T-cell (primary cell): ENCODE data around the gene THY1. TPM values are rescaled to one million over a fixed set of nuclear protein-coding genes. Genes with fewer than 3 reads are reported as not detected.
"Not testable (repeated sequence)": the region's sequence is repeated elsewhere in the genome, so short reads cannot be mapped to it uniquely, and the experiment has no call there.

Source experiments
- ATAC-seq, 4 experiments: fragments of 200-7000 bp in 3 of 4; fragments of 150-1000 bp in 1 of 4; cut with Tn5 transposase; replicated peaks in 1 of 4; 1 replicate in 3 of 4; 2 replicates in 1 of 4; pipeline ENCODE4 v1.10.0; 2021; ENCODE audit warnings: moderate library complexity in 3 of 4, mild to moderate bottlenecking in 2 of 4, moderate number of reproducible peaks in 1 of 4
- CTCF ChIA-PET, 2 donors: fragments of 300-600 bp; sonication (Branson Sonifier 250); formaldehyde crosslinking; loops; one replicate each; lab custom pipeline; 2022; ENCODE audit warnings: antibody characterized with exemption in 2 of 2; lab: Charles Lee
- POLR2A ChIA-PET, 2 donors: fragments of 300-600 bp; sonication (Branson Sonifier 250); formaldehyde crosslinking; loops; one replicate each; lab custom pipeline; 2022; ENCODE audit warnings: antibody characterized with exemption in 2 of 2; lab: Charles Lee
- DNase-seq, 35 experiments: peaks; one replicate each; pipeline versions ENCODE4 v3.0.0 to v3.0.0-alpha.2; 2013 to 2023
- H3K27ac ChIP-seq: one replicate; pipeline ENCODE4 v1.5.1; 2013; ENCODE audit warnings: low read length
- H3K27me3 ChIP-seq, 2 experiments: replicated peaks in 1 of 2; 1 replicate in 1 of 2; 2 replicates in 1 of 2; pipeline versions ENCODE4 v1.6.1 to v1.7.0; 2013; ENCODE audit warnings: low read length in 1 of 2, mixed read lengths in 1 of 2; ENCODE audit not compliant: control insufficient read depth in 2 of 2, insufficient read depth in 2 of 2; ENCODE audit errors: extremely low read depth in 1 of 2
- H3K36me3 ChIP-seq, 2 donors: 1 replicate in 1 of 2; 2 replicates in 1 of 2; pipeline versions ENCODE4 v1.6.1 to v1.7.0; 2013; ENCODE audit warnings: low read length in 1 of 2; ENCODE audit not compliant: control insufficient read depth in 2 of 2, insufficient read depth in 1 of 2; ENCODE audit errors: extremely low read depth in 1 of 2
- H3K4me1 ChIP-seq, 2 experiments: 1 replicate in 1 of 2; 2 replicates in 1 of 2; pipeline versions ENCODE4 v1.6.1 to v1.7.0; 2013; ENCODE audit warnings: low read length in 2 of 2, mixed read lengths in 1 of 2; ENCODE audit not compliant: insufficient read depth in 2 of 2, control insufficient read depth in 1 of 2; ENCODE audit errors: extremely low read depth in 1 of 2
- H3K4me3 ChIP-seq, 2 donors: 1 replicate in 1 of 2; 2 replicates in 1 of 2; pipeline versions ENCODE4 v1.5.1 to v1.7.0; 2013; ENCODE audit warnings: mild to moderate bottlenecking in 2 of 2, low read length in 1 of 2, moderate library complexity in 1 of 2; ENCODE audit not compliant: control insufficient read depth in 1 of 2; ENCODE audit errors: extremely low read depth in 1 of 2
- H3K9me3 ChIP-seq: 2 replicates; pipeline ENCODE4 v1.7.0; 2013
- H3K27ac Mint-ChIP-seq, 2 donors: one replicate each; pipeline ENCODE4 v1.8.0; 2020 to 2021; ENCODE audit warnings: mild to moderate bottlenecking in 2 of 2, mixed read lengths in 2 of 2
- H3K27me3 Mint-ChIP-seq, 2 donors: one replicate each; pipeline ENCODE4 v1.8.0; 2021 to 2022; ENCODE audit warnings: mixed read lengths in 2 of 2
- H3K36me3 Mint-ChIP-seq: one replicate; pipeline ENCODE4 v1.8.0; 2021; ENCODE audit warnings: mixed read lengths
- H3K4me1 Mint-ChIP-seq, 3 donors: one replicate each; pipeline ENCODE4 v1.8.0; 2020 to 2022; ENCODE audit warnings: mixed read lengths in 3 of 3, mild to moderate bottlenecking in 1 of 3
- H3K4me3 Mint-ChIP-seq, 3 donors: one replicate each; pipeline ENCODE4 v1.8.0; 2020 to 2022; ENCODE audit warnings: mild to moderate bottlenecking in 3 of 3, mixed read lengths in 3 of 3, moderate library complexity in 3 of 3
- H3K9me3 Mint-ChIP-seq, 3 donors: one replicate each; pipeline ENCODE4 v1.8.0; 2020 to 2022; ENCODE audit warnings: mixed read lengths in 3 of 3
- WGBS: methylation state at CpG from one replicate; pipeline ENCODE4 v1.1.5; 2013; ENCODE audit warnings: missing lambda C conversion rate; ENCODE audit not compliant: insufficient coverage; 5-methylcytosine and 5-hydroxymethylcytosine counted together
- total RNA-seq, 35 experiments: library from RNA in 6 of 35; stranded (reverse) in 6 of 35; fragments of 120-200 nt in 1 of 35; gene quantifications; one replicate each; pipeline versions ENCODE4 v1.2.1 to v1.2.4 and lab custom pipeline; 2013 to 2026

Gene THY1
- total RNA-seq, 5 donors from 2014 or later (not counting 1 experiment from before 2014, with no cell fraction given): 0.44 to 0.76 (median 0.48) TPM; not detected in 1

- Histone ChIP-seq H3K4me3 (no peak overlapping the region), H3K4me1 (no peaks in the 10 kb centered on the region), H3K36me3 (no peaks in the 10 kb centered on the region), H3K9me3 (no peaks in the 10 kb centered on the region), H3K27ac (no peak overlapping the region), H3K27me3 (peaks cover 5 to 7% of the 10 kb centered on the region in 2 experiments)
- Mint-ChIP-seq H3K27ac (no peak overlapping the region), H3K36me3 (no peaks in the 10 kb centered on the region), H3K4me1 (no peaks in the 10 kb centered on the region), H3K4me3 (no peak overlapping the region), H3K27me3 (peaks cover 8 to 11% of the 10 kb centered on the region in 2 donors), H3K9me3 (no peaks in the 10 kb centered on the region)
- ChIA-PET POLR2A (no interaction called here), CTCF (no interaction called here)
- no peak for DNase-seq
- no peak for ATAC-seq
- WGBS: 97% methylated on average over 4 of the region's 7 CpGs
Observed at GRCh38 chr11:119388103-119388502, 34.9 kb downstream of the THY1 start.

GRCh38 chr11:119384332-119384731 lies 38.6 kb downstream of the THY1 start:
- POLR2A ChIA-PET: no interaction called here
- no peak for DNase-seq
- Mint-ChIP-seq H3K4me1 (peaks cover 0 to 5% (median 5%) of the 10 kb centered on the region in 3 donors), H3K4me3 (no peak overlapping the region), H3K27me3 (peaks cover 0 to 5% of the 10 kb centered on the region in 2 donors), H3K9me3 (no peaks in the 10 kb centered on the region), H3K27ac (no peak overlapping the region), H3K36me3 (no peaks in the 10 kb centered on the region)
- Histone ChIP-seq H3K4me1 (peaks cover 10 to 20% of the 10 kb centered on the region in 2 experiments), H3K4me3 (no peak overlapping the region), H3K27ac (no peak overlapping the region), H3K9me3 (no peaks in the 10 kb centered on the region), H3K27me3 (peaks cover 3 to 20% of the 10 kb centered on the region in 2 experiments), H3K36me3 (no peaks in the 10 kb centered on the region)
- ATAC-seq: no peak
- WGBS: 92% methylated on average over 2 of the region's 2 CpGs
- CTCF ChIA-PET: interaction anchor here in 1 of 2 donors (1.2 kb wide), 1 partner anchor 11 kb away, joined by 7 read pairs; no protein-coding TSS in a partner anchor

- H3K9me3 Mint-ChIP-seq, H3K27ac ChIP-seq, H3K9me3 ChIP-seq, ATAC-seq, DNase-seq, H3K36me3 ChIP-seq, H3K4me3 Mint-ChIP-seq, H3K4me1 Mint-ChIP-seq, H3K27me3 Mint-ChIP-seq, H3K27ac Mint-ChIP-seq, H3K36me3 Mint-ChIP-seq: not testable (repeated sequence)
- POLR2A ChIA-PET: interaction anchor here in 1 of 2 donors (0.6 kb wide), 1 partner anchor 13 kb away, joined by 3 read pairs; no protein-coding TSS in a partner anchor
- Histone ChIP-seq H3K4me3 (peak overlapping the region in 1 of 2 donors; percentile 62), H3K27me3 (peaks cover 3 to 22% of the 10 kb centered on the region in 2 experiments), H3K4me1 (peaks cover 10 to 20% of the 10 kb centered on the region in 2 experiments)
- 94% methylated on average over 9 of the region's 14 CpGs for WGBS
- CTCF ChIA-PET: interaction anchor here (0.8 to 2.4 kb wide), 3 partner anchors 9 to 59 kb away, joined by 3 to 19 read pairs (median 3); no protein-coding TSS in a partner anchor
Observed at GRCh38 chr11:119382513-119382912, 40.5 kb downstream of the THY1 start.

- peaks cover 0 to 5% (median 5%) of the 10 kb centered on the region in 3 donors for H3K4me1 Mint-ChIP-seq
- CTCF ChIA-PET: interaction anchor here (0.6 to 2.4 kb wide), 4 partner anchors 25 to 810 kb away, joined by 3 to 19 read pairs (median 10); partner anchors contain the start of gene ARCN1 (in 1 of the 2)
- H3K4me3 Mint-ChIP-seq: no peak overlapping the region
- H3K4me1 ChIP-seq: peaks cover 10 to 20% of the 10 kb centered on the region in 2 experiments
- H3K27me3 Mint-ChIP-seq: no peaks in the 10 kb centered on the region
- no peak overlapping the region for H3K27ac ChIP-seq
- H3K9me3 ChIP-seq: no peaks in the 10 kb centered on the region
- H3K9me3 Mint-ChIP-seq: no peaks in the 10 kb centered on the region
- ATAC-seq (no peak), DNase-seq (peak in 1 of 35 experiments; percentile 33)
- POLR2A ChIA-PET: interaction anchor here in 1 of 2 donors (0.6 kb wide), 1 partner anchor 13 kb away, joined by 3 read pairs; no protein-coding TSS in a partner anchor
- 10% methylated on average over 8 of the region's 9 CpGs for WGBS
- H3K36me3 Mint-ChIP-seq: no peaks in the 10 kb centered on the region
- no peak overlapping the region for H3K27ac Mint-ChIP-seq
- peak overlapping the region; percentile 62 to 75 for H3K4me3 ChIP-seq
- no peaks in the 10 kb centered on the region for H3K36me3 ChIP-seq
- H3K27me3 ChIP-seq: peaks cover 3 to 23% of the 10 kb centered on the region in 2 experiments
Observed at GRCh38 chr11:119382101-119382500, 40.9 kb downstream of the THY1 start.

GRCh38 chr11:119381181-119381988 lies 41.6 kb downstream of the THY1 start, which contains the start of gene USP2:
TSS of gene USP2 (minus strand) at chr11:119381690. CDS start at chr11:119373480, 8,210 bp downstream.
- ChIA-PET CTCF (interaction anchor here (0.6 to 2.4 kb wide), 6 partner anchors 11 to 809 kb away, joined by 3 to 19 read pairs (median 5); partner anchors contain the start of gene ARCN1 (in 1 of the 2)), POLR2A (no interaction called here)
- no peak within 1 kb of the TSS for H3K4me3 Mint-ChIP-seq
- ATAC-seq (peak; percentile 98 to 100 (median 98)), DNase-seq (peak; percentile 91 to 99 (median 95))
- H3K27ac Mint-ChIP-seq: peak within 1 kb of the TSS in 1 of 2 donors; percentile 29
- under 1% methylated on average over 45 of the region's 54 CpGs for WGBS
- H3K9me3 Mint-ChIP-seq: no peaks in the 10 kb centered on the region
- Histone ChIP-seq H3K27ac (no peak within 1 kb of the TSS), H3K4me3 (peak within 1 kb of the TSS; percentile 62 to 75), H3K4me1 (peaks cover 10 to 20% of the 10 kb centered on the region in 2 experiments), H3K9me3 (no peaks in the 10 kb centered on the region), H3K36me3 (no peaks in the 10 kb centered on the region), H3K27me3 (peaks cover 3 to 23% of the 10 kb centered on the region in 2 experiments)
- peaks cover 0 to 5% (median 5%) of the 10 kb centered on the region in 3 donors for H3K4me1 Mint-ChIP-seq
- no peaks in the 10 kb centered on the region for H3K36me3 Mint-ChIP-seq
- no peaks in the 10 kb centered on the region for H3K27me3 Mint-ChIP-seq

GRCh38 chr11:119380827-119381180 lies 42.2 kb downstream of the THY1 start:
- POLR2A ChIA-PET: no interaction called here
- DNase-seq: no peak

More at GRCh38 chr11:119380827-119381180, 42.2 kb downstream of the THY1 start:
- 7% methylated on average over 3 of the region's 10 CpGs for WGBS
- peaks cover 0 to 5% (median 5%) of the 10 kb centered on the region in 3 donors for H3K4me1 Mint-ChIP-seq
- H3K4me3 ChIP-seq: peak overlapping the region; percentile 62 to 75
- no peaks in the 10 kb centered on the region for H3K9me3 ChIP-seq
- H3K9me3 Mint-ChIP-seq: no peaks in the 10 kb centered on the region
- ATAC-seq: no peak
- no peaks in the 10 kb centered on the region for H3K27me3 Mint-ChIP-seq
- H3K27ac Mint-ChIP-seq: no peak overlapping the region
- H3K27ac ChIP-seq: no peak overlapping the region
- no peaks in the 10 kb centered on the region for H3K36me3 ChIP-seq
- CTCF ChIA-PET: interaction anchor here (0.9 to 2.4 kb wide), 4 partner anchors 11 to 26 kb away, joined by 4 to 19 read pairs (median 12); no protein-coding TSS in a partner anchor
- H3K36me3 Mint-ChIP-seq: no peaks in the 10 kb centered on the region
- no peak overlapping the region for H3K4me3 Mint-ChIP-seq
- H3K27me3 ChIP-seq: peaks cover 3 to 25% of the 10 kb centered on the region in 2 experiments
- H3K4me1 ChIP-seq: peaks cover 10 to 20% of the 10 kb centered on the region in 2 experiments
